Central memory CD8-positive, alpha-beta T cell (primary cell): ENCODE results near the gene EXOG.

Experiments used
- ATAC-seq: fragments of 150-1000 bp; cut with Tn5 transposase; replicated peaks from 2 replicates; pipeline ENCODE4 v1.10.0; 2022; ENCODE audit warnings: mild to moderate bottlenecking, moderate FRiP score, moderate number of reproducible peaks; ENCODE audit not compliant: poor library complexity, severe bottlenecking; ENCODE audit errors: extremely low read depth
- DNase-seq, 2 donors: peaks; one replicate each; pipeline ENCODE4 v3.0.0; 2021; ENCODE audit warnings: low spot score in 2 of 2
- H3K27ac Mint-ChIP-seq: one replicate; pipeline ENCODE4 v1.8.0; 2022; ENCODE audit warnings: low read depth, mild to moderate bottlenecking, moderate library complexity, mixed read lengths
- H3K27me3 Mint-ChIP-seq: one replicate; pipeline ENCODE4 v1.8.0; 2022; ENCODE audit warnings: mixed read lengths
- H3K36me3 Mint-ChIP-seq: one replicate; pipeline ENCODE4 v1.8.0; 2022; ENCODE audit warnings: mild to moderate bottlenecking, moderate library complexity, mixed read lengths; ENCODE audit not compliant: insufficient read depth
- H3K4me1 Mint-ChIP-seq: one replicate; pipeline ENCODE4 v1.8.0; 2022; ENCODE audit warnings: mixed read lengths
- H3K4me3 Mint-ChIP-seq: one replicate; pipeline ENCODE4 v1.8.0; 2022; ENCODE audit warnings: mild to moderate bottlenecking, moderate library complexity, mixed read lengths
- H3K9me3 Mint-ChIP-seq: one replicate; pipeline ENCODE4 v1.8.0; 2022; ENCODE audit warnings: mixed read lengths

Gene EXOG

DNA sequence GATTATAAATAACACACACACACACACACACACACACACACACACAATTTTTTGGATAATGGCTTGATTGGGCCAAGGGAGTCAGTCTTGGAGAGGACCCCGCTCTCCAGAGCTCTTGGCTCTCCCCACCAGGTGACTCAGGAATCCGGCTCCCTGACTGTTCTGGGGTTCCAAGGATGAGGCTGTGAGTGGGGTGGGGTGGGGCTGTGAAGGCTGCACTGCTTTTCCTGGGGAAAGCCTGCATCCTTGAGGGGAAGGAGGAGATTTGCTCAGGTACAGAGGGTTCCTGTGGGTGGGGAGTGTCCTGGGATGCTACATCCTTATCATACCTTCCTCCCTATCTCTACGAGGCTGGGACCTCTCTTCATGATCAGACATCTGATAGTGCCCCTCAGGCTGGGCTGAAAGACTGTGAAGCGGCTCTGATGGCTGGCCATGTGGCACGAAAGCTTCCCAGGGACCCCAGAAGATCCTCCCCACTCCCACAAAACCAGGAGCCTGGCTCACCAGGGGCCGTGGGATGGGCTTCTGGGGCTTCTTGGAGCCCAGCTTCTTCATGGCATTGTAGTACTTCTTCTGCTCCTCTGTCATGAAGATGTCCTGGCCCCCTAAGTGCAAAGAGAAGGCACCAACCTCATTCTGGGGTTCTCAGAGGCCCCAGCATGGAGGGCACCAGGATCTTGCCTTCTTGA, 59.2 kb downstream of the EXOG start:
- H3K27me3 Mint-ChIP-seq, result peaks cover 20% of the 10 kb centered on the region
- H3K4me1 Mint-ChIP-seq, result no peaks in the 10 kb centered on the region
- H3K4me3 Mint-ChIP-seq, result no peak overlapping the region
- no peak overlapping the region for H3K27ac Mint-ChIP-seq
- DNase-seq (no peak), ATAC-seq (no peak)
- H3K9me3 Mint-ChIP-seq, result no peaks in the 10 kb centered on the region
- H3K36me3 Mint-ChIP-seq, result no peaks in the 10 kb centered on the region

DNA sequence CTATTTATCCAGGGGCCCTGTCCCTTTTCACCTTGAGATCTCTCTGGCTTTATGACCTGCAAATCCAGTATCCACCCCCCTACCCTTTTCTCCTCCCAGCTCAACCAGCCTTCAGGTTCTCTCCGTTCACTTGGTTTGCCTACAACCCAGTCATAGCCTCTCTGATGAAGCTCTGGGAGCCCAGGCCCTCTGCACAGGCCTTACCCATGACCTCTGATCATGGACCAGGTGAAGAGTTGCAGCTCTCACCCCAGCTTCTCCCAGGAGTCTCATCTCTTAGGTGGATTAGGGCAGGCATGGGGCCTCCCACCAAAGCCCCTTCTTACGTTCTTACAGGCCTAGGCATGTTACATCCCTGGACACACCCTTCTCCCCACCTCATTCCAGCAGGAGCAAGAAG, 59.8 kb downstream of the EXOG start:
- no peak for DNase-seq
- ATAC-seq, result no peak

DNA sequence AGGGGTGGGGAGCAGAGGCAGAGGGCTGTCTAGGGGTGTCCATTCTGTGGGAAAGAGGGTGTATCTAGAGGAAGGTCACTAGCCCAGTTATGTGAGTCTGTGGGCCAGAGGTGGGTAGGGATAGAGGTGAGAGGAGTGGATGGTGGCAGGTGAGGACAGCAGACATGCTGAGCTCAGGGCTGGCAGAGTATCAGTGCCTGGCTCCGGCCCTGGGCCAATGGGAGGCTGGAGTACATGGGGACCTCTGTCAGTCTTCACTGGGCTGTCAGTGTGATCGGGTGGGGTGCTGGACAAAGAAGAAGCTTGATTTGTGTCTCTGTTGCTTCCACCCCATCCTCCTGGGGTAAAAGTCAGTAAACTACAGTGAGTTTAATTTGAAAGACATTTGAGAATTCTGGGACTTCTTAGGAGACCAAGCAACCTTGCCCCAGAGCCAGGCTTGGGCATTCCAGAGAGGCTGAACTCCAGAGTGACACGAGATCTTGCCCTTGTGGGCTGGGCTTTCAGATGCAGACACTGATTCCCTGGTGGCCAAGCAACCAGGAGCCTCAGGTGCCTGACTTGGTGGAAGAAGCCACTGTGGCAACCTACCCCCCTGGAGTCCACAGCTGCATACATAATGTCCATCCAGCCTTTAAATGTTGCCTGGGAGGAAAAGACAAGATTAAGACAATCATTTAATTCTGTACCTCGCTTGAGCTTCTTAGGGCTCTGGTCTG, 60.7 kb downstream of the EXOG start:
- ATAC-seq, result no peak
- H3K27me3 Mint-ChIP-seq, result peaks cover 20% of the 10 kb centered on the region
- no peak overlapping the region for H3K27ac Mint-ChIP-seq
- no peak overlapping the region for H3K4me3 Mint-ChIP-seq
- no peak for DNase-seq
- H3K9me3 Mint-ChIP-seq, result no peaks in the 10 kb centered on the region
- H3K4me1 Mint-ChIP-seq, result no peaks in the 10 kb centered on the region
- no peaks in the 10 kb centered on the region for H3K36me3 Mint-ChIP-seq

More for the DNA sequence above, 59.8 kb downstream of the EXOG start:
- H3K4me3 Mint-ChIP-seq, result no peak overlapping the region
- no peak overlapping the region for H3K27ac Mint-ChIP-seq
- peaks cover 20% of the 10 kb centered on the region for H3K27me3 Mint-ChIP-seq
- H3K9me3 Mint-ChIP-seq, result no peaks in the 10 kb centered on the region
- no peaks in the 10 kb centered on the region for H3K36me3 Mint-ChIP-seq
- H3K4me1 Mint-ChIP-seq, result no peaks in the 10 kb centered on the region

DNA sequence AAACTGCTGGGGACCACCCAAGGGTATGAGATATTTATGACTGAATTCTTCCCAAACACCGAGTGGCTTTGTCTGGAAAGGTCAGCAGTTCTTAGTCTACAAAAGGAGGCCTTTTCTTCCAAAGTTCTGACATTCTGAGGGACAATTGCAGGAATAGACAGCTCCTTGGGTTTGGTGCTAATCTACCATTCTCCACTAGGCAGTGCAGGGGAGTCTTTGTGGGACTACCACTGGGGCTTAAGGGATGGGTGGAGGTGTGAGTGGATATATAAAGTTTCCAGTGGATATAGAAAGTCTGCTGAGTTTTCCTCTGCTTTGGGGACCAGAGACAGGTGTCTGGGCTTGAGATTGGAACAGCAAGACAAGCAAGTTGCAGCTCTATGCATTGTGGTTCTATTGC, 62.7 kb downstream of the EXOG start:
- Mint-ChIP-seq H3K36me3 (no peaks in the 10 kb centered on the region), H3K27ac (no peak overlapping the region)

DNA sequence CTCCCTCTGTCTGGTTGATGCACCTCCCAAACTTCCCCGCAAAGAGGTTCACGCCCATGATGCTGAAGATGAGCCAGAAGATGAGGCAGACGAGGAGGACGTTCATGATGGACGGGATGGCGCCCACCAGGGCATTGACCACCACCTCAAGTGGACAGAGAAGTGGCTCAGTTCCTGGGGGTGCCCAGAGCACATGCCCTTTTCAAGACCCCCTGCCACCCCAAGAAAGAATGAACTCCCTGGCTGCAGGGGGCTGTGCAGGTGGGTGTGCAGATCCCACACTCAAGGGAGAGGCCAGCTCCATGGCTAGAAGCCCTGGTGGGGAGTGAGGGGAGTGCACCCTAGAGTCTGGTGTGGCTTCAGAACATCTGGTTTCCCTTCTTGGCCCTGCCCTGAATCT, 64.1 kb downstream of the EXOG start:
- H3K27me3 Mint-ChIP-seq, result peaks cover 33% of the 10 kb centered on the region
- DNase-seq (no peak), ATAC-seq (no peak)
- no peak overlapping the region for H3K27ac Mint-ChIP-seq
- no peak overlapping the region for H3K4me3 Mint-ChIP-seq
- no peaks in the 10 kb centered on the region for H3K9me3 Mint-ChIP-seq
- no peaks in the 10 kb centered on the region for H3K36me3 Mint-ChIP-seq
- no peaks in the 10 kb centered on the region for H3K4me1 Mint-ChIP-seq

More for the DNA sequence above, 62.7 kb downstream of the EXOG start:
- no peak for DNase-seq
- Mint-ChIP-seq H3K4me3 (no peak overlapping the region), H3K27me3 (peaks cover 28% of the 10 kb centered on the region), H3K9me3 (no peaks in the 10 kb centered on the region), H3K4me1 (no peaks in the 10 kb centered on the region)
- no peak for ATAC-seq

DNA sequence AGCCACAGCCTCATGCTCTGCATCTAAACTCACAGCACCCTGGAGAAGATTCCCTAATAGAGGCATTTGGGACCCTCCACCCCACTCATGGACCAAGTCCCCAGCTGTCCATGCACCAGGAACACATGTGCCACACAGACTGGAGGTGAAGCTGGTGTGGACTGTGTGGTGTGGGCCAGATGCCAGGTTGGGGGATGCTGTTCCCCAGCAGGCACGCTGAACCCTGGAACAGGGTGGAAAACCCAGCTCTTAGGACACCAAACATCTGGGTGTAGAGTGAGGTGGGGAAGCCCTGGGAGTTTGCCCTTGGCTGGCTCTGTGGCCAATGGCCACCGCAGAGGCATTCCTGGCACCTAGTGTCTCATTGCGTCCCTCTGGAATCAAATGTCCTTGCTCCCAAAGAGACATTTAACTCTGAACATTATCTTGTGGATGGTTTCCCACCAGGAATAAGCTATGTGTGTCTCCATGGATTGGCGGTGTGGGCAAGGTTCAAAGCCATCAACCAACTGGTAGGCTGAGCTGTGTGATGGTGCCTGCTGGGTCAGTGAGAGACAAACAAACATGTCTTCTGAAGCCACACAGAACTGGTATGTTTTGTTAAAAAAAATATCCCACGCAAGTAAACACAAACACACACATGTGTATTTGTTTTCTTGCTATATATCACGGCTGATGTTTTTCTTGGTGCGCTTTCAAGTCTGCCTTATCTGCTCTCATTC, 65.0 kb downstream of the EXOG start:
- Mint-ChIP-seq H3K36me3 (no peaks in the 10 kb centered on the region), H3K9me3 (no peaks in the 10 kb centered on the region), H3K27me3 (peaks cover 25% of the 10 kb centered on the region), H3K4me3 (no peak overlapping the region), H3K27ac (no peak overlapping the region), H3K4me1 (no peaks in the 10 kb centered on the region)
- no peak for ATAC-seq
- no peak for DNase-seq

DNA sequence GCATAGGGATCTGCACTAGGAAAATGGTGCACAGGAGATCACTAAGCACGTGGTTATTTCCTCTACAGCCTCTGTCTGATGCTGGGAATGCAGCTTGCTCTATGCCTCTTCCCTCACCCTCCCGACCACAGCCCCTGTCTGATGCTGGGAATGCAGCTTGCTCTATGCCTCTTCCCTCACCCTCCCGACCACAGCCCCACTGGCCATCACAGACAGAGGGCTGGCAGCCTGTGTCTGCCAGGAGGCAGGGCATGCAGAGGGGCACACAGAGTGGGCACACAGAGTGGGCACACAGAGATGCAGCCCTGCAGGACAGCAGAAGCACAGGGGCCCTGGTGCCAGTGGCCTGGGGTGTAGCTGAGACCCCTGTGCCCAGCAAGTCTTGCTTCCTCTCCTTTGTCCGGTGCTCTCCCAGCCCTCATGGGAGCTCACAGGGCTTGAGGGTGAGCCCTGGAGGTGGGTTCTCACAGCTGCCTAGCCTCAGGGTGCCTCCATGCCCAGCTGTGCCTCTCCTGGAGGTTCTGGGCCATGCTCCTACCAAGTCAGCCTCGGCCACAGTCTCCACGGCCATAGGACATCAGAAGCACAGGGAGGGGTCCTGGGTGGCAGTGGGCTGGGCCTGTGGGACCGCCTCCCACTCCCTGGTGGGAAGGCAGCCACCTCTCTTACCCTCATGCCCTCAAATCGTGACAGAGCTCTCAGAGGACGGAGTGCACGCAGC, 65.8 kb downstream of the EXOG start:
- Mint-ChIP-seq H3K4me1 (no peaks in the 10 kb centered on the region), H3K27ac (no peak overlapping the region), H3K36me3 (no peaks in the 10 kb centered on the region), H3K4me3 (no peak overlapping the region), H3K9me3 (no peaks in the 10 kb centered on the region), H3K27me3 (peaks cover 17% of the 10 kb centered on the region)
- ATAC-seq (no peak), DNase-seq (no peak)

DNA sequence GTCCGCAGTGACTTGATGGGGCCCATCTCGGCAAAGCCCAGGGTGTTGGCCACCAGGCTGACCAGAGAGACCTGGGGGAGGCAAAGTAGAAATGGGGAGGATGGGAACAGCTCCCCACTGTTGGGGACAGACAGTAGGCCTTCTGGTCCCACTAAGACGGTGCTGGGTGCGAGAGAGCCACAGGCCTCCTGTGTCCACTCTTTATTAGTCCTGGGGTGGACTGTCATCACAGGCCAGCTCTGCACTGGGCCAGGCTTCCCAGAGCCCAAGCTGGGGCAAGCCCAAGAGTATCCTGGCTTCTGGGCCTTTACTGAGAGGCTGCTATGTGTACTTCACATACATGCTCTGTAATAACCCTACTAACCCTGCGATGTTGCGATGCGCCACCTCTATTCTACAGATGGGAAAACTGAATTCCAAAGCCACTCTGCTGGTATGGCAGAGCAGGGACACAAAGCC, 66.4 kb downstream of the EXOG start:
- H3K4me1 Mint-ChIP-seq, result no peaks in the 10 kb centered on the region
- H3K27ac Mint-ChIP-seq, result no peak overlapping the region
- ATAC-seq, result no peak
- no peak overlapping the region for H3K4me3 Mint-ChIP-seq
- H3K27me3 Mint-ChIP-seq, result peaks cover 13% of the 10 kb centered on the region
- DNase-seq, result no peak
- no peaks in the 10 kb centered on the region for H3K9me3 Mint-ChIP-seq
- H3K36me3 Mint-ChIP-seq, result no peaks in the 10 kb centered on the region

DNA sequence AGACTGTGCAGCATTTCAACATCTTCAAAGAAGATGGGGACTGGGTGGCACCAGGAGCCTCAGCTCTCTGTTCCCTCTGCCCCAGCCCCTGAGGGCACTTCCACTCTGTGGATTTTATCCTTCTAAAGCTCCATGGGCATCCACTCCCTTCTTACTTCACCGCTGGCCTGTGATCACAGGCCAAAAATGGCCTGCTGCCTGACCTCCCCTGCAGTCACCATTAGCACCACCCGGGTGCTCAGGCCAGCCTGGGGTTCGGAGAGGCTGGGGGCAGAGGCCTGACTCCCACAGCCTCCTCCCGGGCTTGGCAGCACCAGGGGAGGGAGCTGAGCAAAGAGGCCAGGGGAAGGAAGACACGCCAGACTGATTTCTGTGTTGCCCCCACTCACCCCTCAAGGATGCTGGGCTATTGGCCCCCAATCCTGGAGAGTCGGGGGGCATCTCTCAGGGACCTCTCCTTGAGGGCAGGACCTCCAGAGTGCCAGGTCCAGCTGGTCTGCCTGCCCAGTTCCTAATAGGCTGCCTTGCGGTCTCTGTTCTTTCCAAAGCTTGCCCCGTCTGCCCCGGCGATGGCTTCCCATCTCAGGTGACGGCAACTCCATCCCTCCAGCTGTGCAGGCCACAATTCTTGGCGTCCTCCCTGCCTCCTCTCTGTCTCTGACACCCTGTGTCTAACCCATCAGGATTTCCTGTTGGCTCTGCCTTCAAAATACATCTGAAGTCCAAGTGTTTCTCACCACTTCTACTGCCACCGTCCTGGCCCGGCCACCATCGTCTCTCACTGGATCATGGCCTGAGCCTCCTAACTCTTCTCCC, 67.1 kb downstream of the EXOG start:
- no peak for DNase-seq
- no peaks in the 10 kb centered on the region for H3K9me3 Mint-ChIP-seq
- H3K27ac Mint-ChIP-seq, result no peak overlapping the region
- no peaks in the 10 kb centered on the region for H3K36me3 Mint-ChIP-seq
- no peak for ATAC-seq
- no peak overlapping the region for H3K4me3 Mint-ChIP-seq
- no peaks in the 10 kb centered on the region for H3K4me1 Mint-ChIP-seq
- peaks cover 13% of the 10 kb centered on the region for H3K27me3 Mint-ChIP-seq

DNA sequence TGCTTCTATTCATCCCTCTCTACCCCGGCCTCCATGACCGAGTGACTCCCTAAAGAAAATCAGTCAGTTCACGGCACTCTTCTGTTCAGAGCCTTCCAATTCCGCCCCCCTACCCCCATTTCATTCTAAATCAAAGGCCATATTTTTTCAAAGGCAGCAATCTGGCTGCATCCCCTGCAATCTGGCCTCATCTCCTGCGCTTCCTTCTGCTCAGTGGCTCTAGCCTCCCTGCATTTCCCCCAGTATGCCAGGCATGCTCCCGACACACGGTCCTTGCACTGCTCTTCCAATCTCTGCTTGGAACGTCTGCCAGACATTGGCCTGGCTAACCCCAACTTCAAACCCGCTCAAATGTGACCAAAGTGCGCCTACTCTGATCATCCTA, 67.7 kb downstream of the EXOG start:
- peaks cover 13% of the 10 kb centered on the region for H3K27me3 Mint-ChIP-seq
- no peaks in the 10 kb centered on the region for H3K36me3 Mint-ChIP-seq
- no peaks in the 10 kb centered on the region for H3K9me3 Mint-ChIP-seq
- no peak overlapping the region for H3K27ac Mint-ChIP-seq
- ATAC-seq (no peak), DNase-seq (no peak)
- no peaks in the 10 kb centered on the region for H3K4me1 Mint-ChIP-seq
- H3K4me3 Mint-ChIP-seq, result no peak overlapping the region

DNA sequence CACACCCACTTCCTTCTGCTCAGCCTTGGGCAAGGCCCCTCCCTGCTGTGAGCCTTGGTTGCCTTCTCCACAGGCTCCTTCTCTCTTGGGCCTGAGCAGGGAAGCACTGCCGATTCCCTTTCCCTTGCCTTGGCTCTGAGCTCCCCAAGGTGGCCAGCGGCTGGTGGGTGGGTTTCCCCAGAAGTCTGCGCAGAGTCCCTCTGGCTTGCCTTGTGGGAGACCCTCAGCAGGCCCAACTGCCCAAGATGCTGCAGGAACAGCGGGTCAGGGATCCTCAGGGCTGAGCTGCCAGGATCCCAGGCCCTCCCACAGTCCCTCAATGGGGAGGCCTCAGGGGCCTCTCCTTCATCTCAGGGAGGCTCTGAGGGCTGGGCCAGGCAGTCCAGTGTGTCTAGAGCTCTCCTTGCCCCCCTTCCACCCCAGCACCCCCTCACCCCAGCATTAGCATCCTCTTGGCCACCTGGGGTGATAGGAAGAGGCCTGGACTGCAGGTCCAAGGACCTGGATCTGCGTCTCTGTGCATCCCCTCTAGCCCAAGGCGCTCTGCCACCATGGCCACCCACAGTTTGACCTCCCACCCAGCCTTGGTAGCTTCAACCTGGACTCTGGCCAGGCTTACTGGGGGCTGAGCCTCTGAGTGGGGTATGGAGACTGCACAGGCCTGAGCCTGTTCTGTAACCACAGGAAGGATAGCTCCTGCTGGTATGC, 68.6 kb downstream of the EXOG start:
- Mint-ChIP-seq H3K27ac (no peak overlapping the region), H3K4me3 (no peak overlapping the region), H3K9me3 (no peaks in the 10 kb centered on the region), H3K36me3 (no peaks in the 10 kb centered on the region), H3K4me1 (no peaks in the 10 kb centered on the region), H3K27me3 (peaks cover 13% of the 10 kb centered on the region)
- ATAC-seq (no peak), DNase-seq (no peak)
